NCI-H1048 (cell line): ENCODE data around the gene WNT6.

Source experiments
- DNase-seq: peaks from one replicate; lab custom pipeline; 2025; lab: John Stamatoyannopoulos, UW

WNT6 gene

GRCh38 chr2:218893349-218894150, 33.9 kb downstream of the WNT6 start:
- no peak for DNase-seq

GRCh38 chr2:218894151-218894879, 34.7 kb downstream of the WNT6 start:
- no peak for DNase-seq

GRCh38 chr2:218894880-218895157, 35.2 kb downstream of the WNT6 start:
- no peak for DNase-seq

GRCh38 chr2:218895326-218895725, 35.7 kb downstream of the WNT6 start:
- DNase-seq = no peak

GRCh38 chr2:218895759-218896500, 36.3 kb downstream of the WNT6 start:
- no peak for DNase-seq

GRCh38 chr2:218896501-218897393, 37.1 kb downstream of the WNT6 start:
- no peak for DNase-seq

- no peak for DNase-seq
Measured at GRCh38 chr2:218897394-218898108, 37.9 kb downstream of the WNT6 start.

GRCh38 chr2:218898109-218898878, 38.7 kb downstream of the WNT6 start:
- DNase-seq = no peak

- no peak for DNase-seq
Measured at GRCh38 chr2:218899147-218899546, 39.5 kb downstream of the WNT6 start.

GRCh38 chr2:218902427-218902826, 42.8 kb downstream of the WNT6 start:
- DNase-seq = no peak

- DNase-seq = no peak
Measured at GRCh38 chr2:218904176-218904575, 44.6 kb downstream of the WNT6 start.

GRCh38 chr2:218908721-218909619, 49.4 kb downstream of the WNT6 start:
- peak; percentile 85 for DNase-seq

- DNase-seq = no peak
Measured at GRCh38 chr2:218910741-218911140, 51.1 kb downstream of the WNT6 start.

- no peak for DNase-seq
Measured at GRCh38 chr2:218920504-218920903, 60.9 kb downstream of the WNT6 start.
